HCT116 (cell line): ENCODE data around the gene CNKSR1. TPM values are rescaled to one million over a fixed set of nuclear protein-coding genes. Genes with fewer than 3 reads are reported as not detected.

Experiments
- ATAC-seq: fragments of 200-7000 bp; cut with Tn5 transposase; 2 replicates; pipeline ENCODE4 v1.9.1; 2020; ENCODE audit warnings: mild to moderate bottlenecking, moderate library complexity
- BruUV-seq: library from RNA; stranded (reverse); fragments of 400-500 nt; replicated peaks from 2 replicates; lab custom pipeline; 2021; lab: Mats Ljungman, UMichigan
- CTCF ChIA-PET: fragments of 300-600 bp; sonication (Branson Sonifier 250); formaldehyde crosslinking; loops from one replicate; lab custom pipeline; 2021; ENCODE audit warnings: antibody characterized with exemption; lab: Charles Lee
- POLR2A ChIA-PET: fragments of 300-600, 350-600 bp; sonication (Branson Sonifier 250); formaldehyde crosslinking; loops from one replicate; lab custom pipeline; 2021; ENCODE audit warnings: antibody characterized with exemption; lab: Charles Lee
- RAD21 ChIA-PET, 2 experiments: fragments of 300-600 bp; sonication (Branson Sonifier 250); formaldehyde crosslinking; loops; one replicate each; lab custom pipeline; 2023; ENCODE audit warnings: low total read pairs in 2 of 2; ENCODE audit not compliant: uncharacterized antibody in 2 of 2, unreplicated experiment in 2 of 2, low non-redundant PET in 1 of 2; lab: Charles Lee
- DNase-seq: peaks from one replicate; pipeline ENCODE4 v3.0.0-alpha.2; 2010; ENCODE audit warnings: low read depth, low spot score
- H2AFZ ChIP-seq: fragments of 200-600 bp; shearing (Covaris generic), sonication (generic); 2 replicates; pipeline ENCODE4 v1.6.1; 2017; ENCODE audit warnings: low read depth, mixed run types, mixed read lengths, antibody characterized with exemption, low read length; ENCODE audit not compliant: poor library complexity, severe bottlenecking
- H3K27ac ChIP-seq: 2 replicates; pipeline ENCODE4 v1.5.1; 2012; ENCODE audit warnings: low read depth, low read length
- H3K27me3 ChIP-seq: fragments of 200-600 bp; sonication (generic); 2 replicates; pipeline ENCODE4 v1.6.1; 2016; ENCODE audit warnings: mixed run types, low read length, mixed read lengths; ENCODE audit not compliant: insufficient read depth
- H3K36me3 ChIP-seq, 2 experiments: fragments of 200-500 bp in 1 of 2; fragments of 200-600 bp in 1 of 2; sonication (Bioruptor generic) in 1 of 2; sonication (generic) in 1 of 2; 2 replicates each; pipeline versions ENCODE4 v1.5.1 to v1.6.1; 2014 to 2016; ENCODE audit warnings: low read length in 2 of 2, inconsistent platforms in 1 of 2, mixed read lengths in 1 of 2, mixed run types in 1 of 2; ENCODE audit not compliant: insufficient read depth in 2 of 2, control insufficient read depth in 1 of 2
- H3K4me1 ChIP-seq, 2 experiments: fragments of 200-600 bp in 1 of 2; sonication (generic) in 1 of 2; 2 replicates each; pipeline versions ENCODE4 v1.5.1 to v1.6.1; 2012 to 2017; ENCODE audit warnings: low read length in 2 of 2, inconsistent platforms in 1 of 2, mild to moderate bottlenecking in 1 of 2, mixed read lengths in 1 of 2, mixed run types in 1 of 2, moderate library complexity in 1 of 2; ENCODE audit not compliant: insufficient read depth in 2 of 2, control insufficient read depth in 1 of 2
- H3K4me2 ChIP-seq: fragments of 200-600 bp; sonication (generic); 2 replicates; pipeline ENCODE4 v1.6.1; 2017; ENCODE audit warnings: mixed run types, low read length, mixed read lengths
- H3K4me3 ChIP-seq, 2 experiments: fragments of 200-600 bp in 1 of 2; sonication (generic) in 1 of 2; replicated peaks in 1 of 2; 2 replicates each; pipeline ENCODE4 v1.5.1; 2011 to 2016; ENCODE audit warnings: low read length in 2 of 2, control low read depth in 1 of 2, low read depth in 1 of 2, mild to moderate bottlenecking in 1 of 2, mixed read lengths in 1 of 2, mixed run types in 1 of 2
- H3K79me2 ChIP-seq: fragments of 200-600 bp; sonication (generic); 2 replicates; pipeline ENCODE4 v1.6.1; 2017; ENCODE audit warnings: mild to moderate bottlenecking, mixed run types, low read length, moderate library complexity, mixed read lengths; ENCODE audit not compliant: insufficient read depth
- H3K9ac ChIP-seq: fragments of 200-600 bp; sonication (generic); 2 replicates; pipeline ENCODE4 v1.6.1; 2016; ENCODE audit warnings: low read length, mixed read lengths
- H3K9me2 ChIP-seq: fragments of 200-600 bp; sonication (generic), shearing (Covaris generic); 2 replicates; pipeline ENCODE4 v1.6.1; 2017; ENCODE audit warnings: mixed run types, mild to moderate bottlenecking, moderate library complexity; ENCODE audit not compliant: insufficient read depth
- H3K9me3 ChIP-seq, 2 experiments: fragments of 200-500 bp in 1 of 2; fragments of 200-600 bp in 1 of 2; sonication (Bioruptor generic) in 1 of 2; sonication (generic) in 1 of 2; 2 replicates each; pipeline ENCODE4 v1.6.1; 2014 to 2017; ENCODE audit warnings: low read length in 2 of 2, mixed read lengths in 2 of 2, inconsistent platforms in 1 of 2, low read depth in 1 of 2, mild to moderate bottlenecking in 1 of 2, mixed run types in 1 of 2, moderate library complexity in 1 of 2; ENCODE audit not compliant: control insufficient read depth in 1 of 2, insufficient read depth in 1 of 2
- H4K20me1 ChIP-seq: fragments of 200-600 bp; sonication (generic), shearing (Covaris generic); 2 replicates; pipeline ENCODE4 v1.6.1; 2017; ENCODE audit warnings: mixed run types, mild to moderate bottlenecking, moderate library complexity; ENCODE audit not compliant: insufficient read depth
- CBX3 ChIP-seq: IDR thresholded peaks from 2 replicates; pipeline ENCODE4 v1.6.1; 2012; ENCODE audit warnings: low read depth
- CEBPB ChIP-seq: IDR thresholded peaks from 2 replicates; pipeline ENCODE4 v1.6.1; 2012; ENCODE audit warnings: low read depth
- CTCF ChIP-seq, 3 experiments: fragments of 200-600 bp in 1 of 3; sonication (generic) in 1 of 3; IDR thresholded peaks in 2 of 3; conservative IDR thresholded peaks in 1 of 3; 2 replicates each; pipeline ENCODE4 v1.5.1; 2012 to 2017; ENCODE audit warnings: low read depth in 2 of 3, low read length in 2 of 3, antibody characterized with exemption in 1 of 3, borderline replicate concordance in 1 of 3, control low read depth in 1 of 3, mild to moderate bottlenecking in 1 of 3, mixed read lengths in 1 of 3, mixed run types in 1 of 3, moderate library complexity in 1 of 3; ENCODE audit not compliant: insufficient read depth in 1 of 3
- EGR1 ChIP-seq: IDR thresholded peaks from 2 replicates; pipeline ENCODE4 v1.6.1; 2012; ENCODE audit warnings: low read depth
- ELF1 ChIP-seq: IDR thresholded peaks from 2 replicates; pipeline ENCODE4 v1.6.1; 2012; ENCODE audit warnings: low read depth, borderline replicate concordance
- EZH2 ChIP-seq: fragments of 200-600 bp; sonication (generic); IDR thresholded peaks from 2 replicates; pipeline ENCODE4 v1.6.1; 2017; ENCODE audit warnings: antibody characterized with exemption, mixed run types
- EZH2phosphoT487 ChIP-seq: fragments of 200-600 bp; IDR thresholded peaks from 2 replicates; pipeline ENCODE4 v1.6.1; 2018; ENCODE audit warnings: antibody characterized with exemption, borderline replicate concordance
- FOSL1 ChIP-seq: IDR thresholded peaks from 2 replicates; pipeline ENCODE4 v1.6.1; 2012; ENCODE audit warnings: low read depth
- JUND ChIP-seq: IDR thresholded peaks from 2 replicates; pipeline ENCODE4 v1.6.1; 2012
- MAX ChIP-seq: IDR thresholded peaks from 2 replicates; pipeline ENCODE4 v1.6.1; 2012
- RAD21 ChIP-seq: IDR thresholded peaks from 2 replicates; pipeline ENCODE4 v1.6.1; 2012; ENCODE audit warnings: low read depth, mild to moderate bottlenecking
- SIN3A ChIP-seq: IDR thresholded peaks from 2 replicates; pipeline ENCODE4 v1.6.1; 2012; ENCODE audit warnings: low read depth
- SP1 ChIP-seq: IDR thresholded peaks from 2 replicates; pipeline ENCODE4 v1.6.1; 2012; ENCODE audit warnings: low read depth
- SRF ChIP-seq: IDR thresholded peaks from 2 replicates; pipeline ENCODE4 v1.6.1; 2012; ENCODE audit warnings: low read depth
- TCF7L2 ChIP-seq: IDR thresholded peaks from 2 replicates; pipeline ENCODE4 v1.7.0; 2011; ENCODE audit warnings: borderline replicate concordance, inconsistent platforms; ENCODE audit not compliant: insufficient read depth, insufficient read length; ENCODE audit errors: extremely low read depth
- YY1 ChIP-seq: IDR thresholded peaks from 2 replicates; pipeline ENCODE4 v1.6.1; 2011; ENCODE audit warnings: low read length, low read depth, moderate library complexity, mild to moderate bottlenecking; ENCODE audit not compliant: insufficient replicate concordance; ENCODE audit errors: extremely low read depth
- ZFX ChIP-seq: fragments of 450-650 bp; IDR thresholded peaks from 2 replicates; pipeline ENCODE4 v1.6.1; 2017
- ZNF274 ChIP-seq: fragments of 200-500 bp; sonication (Bioruptor generic); IDR thresholded peaks from 2 replicates; pipeline ENCODE4 v1.6.1; 2014; ENCODE audit warnings: mild to moderate bottlenecking, low read depth, low read length, inconsistent platforms
- intact Hi-C: fragments of 100-400 bp; cut with micrococcal nuclease; formaldehyde crosslinking; loops from 2 replicates; pipeline ENCODE4 v1.10.0; 2022
- total RNA-seq: library from RNA; stranded (reverse); gene quantifications from one replicate; pipeline ENCODE4 v1.2.1, GENCODE V29; 2021; ENCODE audit not compliant: unreplicated experiment

The CNKSR1 gene
- total RNA-seq, 1 experiment from 2014 or later, result 26.6 TPM

- no peak for TF ChIP-seq YY1
These were observed 12.1 kb upstream of the CNKSR1 start (continued) for GRCh38 chr1:26164861-26165842.

- BruUV-seq, result no TSS peak
- no peak overlapping the region for H2AFZ ChIP-seq
- peaks cover 10 to 42% of the 10 kb centered on the region in 2 experiments for H3K4me1 ChIP-seq
- peaks cover 20% of the 10 kb centered on the region for H3K79me2 ChIP-seq
- CTCF ChIA-PET, result no interaction called here
- RAD21 ChIA-PET, result no interaction called here
- H3K9me3 ChIP-seq, result no peaks in the 10 kb centered on the region
- H3K27ac ChIP-seq, result no peak overlapping the region
- H3K9me2 ChIP-seq, result no peaks in the 10 kb centered on the region
- intact Hi-C loops, result loop anchor here (5.0 kb wide), 3 partner anchors 129 to 226 kb away; no protein-coding TSS in a partner anchor
- H3K4me2 ChIP-seq, result no peak overlapping the region
- no peaks in the 10 kb centered on the region; a peak in 1 of 4 replicates for H3K36me3 ChIP-seq
- no peak for ATAC-seq
- POLR2A ChIA-PET, result no interaction called here
- no peak for TF ChIP-seq CBX3
- no peak for TF ChIP-seq SP1
- no peak for TF ChIP-seq EZH2
- TF ChIP-seq FOSL1, result no peak
- no peak for TF ChIP-seq ZFX
- TF ChIP-seq YY1, result no peak
- no peak for TF ChIP-seq EGR1
- TF ChIP-seq ELF1, result no peak
- TF ChIP-seq MAX, result no peak
- TF ChIP-seq SRF, result no peak
- TF ChIP-seq SIN3A, result no peak
- TF ChIP-seq CTCF (IDR thresholded peaks at IDR 0.05 in 2 of 3, conservative IDR thresholded peaks at IDR 0.05 in 1 of 3; ENCODE audit: borderline replicate concordance in 1 of 3, insufficient read depth in 1 of 3, low read depth in 2 of 3, low read length in 2 of 3), result no peak
- no peak for TF ChIP-seq TCF7L2
- TF ChIP-seq CEBPB, result no peak
- no peak for TF ChIP-seq EZH2phosphoT487
- TF ChIP-seq JUND, result no peak
- no peak for TF ChIP-seq RAD21
- TF ChIP-seq ZNF274, result no peak
- no peak overlapping the region for H3K4me3 ChIP-seq
- DNase-seq, result no peak
- H4K20me1 ChIP-seq, result no peaks in the 10 kb centered on the region
- H3K27me3 ChIP-seq, result no peaks in the 10 kb centered on the region
- no peak overlapping the region for H3K9ac ChIP-seq
These were observed 10.5 kb upstream of the CNKSR1 start for GRCh38 chr1:26166719-26167281.
